Retinal pigment epithelial cell (primary cell): ENCODE data around the gene ARHGAP26.

Experiments
- DNase-seq: peaks from one replicate; pipeline ENCODE4 v3.0.0-alpha.2; 2010; ENCODE audit warnings: low read depth
- H3K4me3 ChIP-seq: 2 replicates; pipeline ENCODE4 v1.5.1; 2011; ENCODE audit warnings: mild to moderate bottlenecking, low read length, control low read depth, moderate library complexity
- TF ChIP-seq, protein P1 (sequence below): conservative IDR thresholded peaks from 2 replicates; pipeline ENCODE4 v1.5.1; 2011; ENCODE audit warnings: low read depth, low read length, control low read depth, inconsistent platforms

Gene ARHGAP26

DNA sequence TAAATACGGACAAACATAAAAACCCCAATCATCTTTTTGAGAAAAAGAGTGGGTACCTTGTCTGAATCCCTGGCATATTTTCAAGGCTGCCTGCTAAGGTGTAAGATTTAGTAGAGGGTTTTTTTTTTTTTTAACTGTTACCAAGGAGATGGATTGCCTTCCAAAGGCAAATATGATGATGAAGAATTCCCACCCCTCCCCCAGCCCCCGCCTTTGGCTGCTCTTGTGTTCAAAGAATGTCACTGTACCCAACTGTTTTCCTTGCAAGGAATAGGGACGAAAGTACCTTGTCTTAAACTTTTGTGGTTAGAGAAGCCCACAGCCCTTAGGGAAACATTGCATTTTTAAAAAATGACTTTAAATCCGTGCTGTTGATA is 31.3 kb downstream of the ARHGAP26 start:
- TF ChIP-seq, protein P1, sequence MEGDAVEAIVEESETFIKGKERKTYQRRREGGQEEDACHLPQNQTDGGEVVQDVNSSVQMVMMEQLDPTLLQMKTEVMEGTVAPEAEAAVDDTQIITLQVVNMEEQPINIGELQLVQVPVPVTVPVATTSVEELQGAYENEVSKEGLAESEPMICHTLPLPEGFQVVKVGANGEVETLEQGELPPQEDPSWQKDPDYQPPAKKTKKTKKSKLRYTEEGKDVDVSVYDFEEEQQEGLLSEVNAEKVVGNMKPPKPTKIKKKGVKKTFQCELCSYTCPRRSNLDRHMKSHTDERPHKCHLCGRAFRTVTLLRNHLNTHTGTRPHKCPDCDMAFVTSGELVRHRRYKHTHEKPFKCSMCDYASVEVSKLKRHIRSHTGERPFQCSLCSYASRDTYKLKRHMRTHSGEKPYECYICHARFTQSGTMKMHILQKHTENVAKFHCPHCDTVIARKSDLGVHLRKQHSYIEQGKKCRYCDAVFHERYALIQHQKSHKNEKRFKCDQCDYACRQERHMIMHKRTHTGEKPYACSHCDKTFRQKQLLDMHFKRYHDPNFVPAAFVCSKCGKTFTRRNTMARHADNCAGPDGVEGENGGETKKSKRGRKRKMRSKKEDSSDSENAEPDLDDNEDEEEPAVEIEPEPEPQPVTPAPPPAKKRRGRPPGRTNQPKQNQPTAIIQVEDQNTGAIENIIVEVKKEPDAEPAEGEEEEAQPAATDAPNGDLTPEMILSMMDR, result no peak
- no peak overlapping the region for H3K4me3 ChIP-seq
- no peak for DNase-seq

DNA sequence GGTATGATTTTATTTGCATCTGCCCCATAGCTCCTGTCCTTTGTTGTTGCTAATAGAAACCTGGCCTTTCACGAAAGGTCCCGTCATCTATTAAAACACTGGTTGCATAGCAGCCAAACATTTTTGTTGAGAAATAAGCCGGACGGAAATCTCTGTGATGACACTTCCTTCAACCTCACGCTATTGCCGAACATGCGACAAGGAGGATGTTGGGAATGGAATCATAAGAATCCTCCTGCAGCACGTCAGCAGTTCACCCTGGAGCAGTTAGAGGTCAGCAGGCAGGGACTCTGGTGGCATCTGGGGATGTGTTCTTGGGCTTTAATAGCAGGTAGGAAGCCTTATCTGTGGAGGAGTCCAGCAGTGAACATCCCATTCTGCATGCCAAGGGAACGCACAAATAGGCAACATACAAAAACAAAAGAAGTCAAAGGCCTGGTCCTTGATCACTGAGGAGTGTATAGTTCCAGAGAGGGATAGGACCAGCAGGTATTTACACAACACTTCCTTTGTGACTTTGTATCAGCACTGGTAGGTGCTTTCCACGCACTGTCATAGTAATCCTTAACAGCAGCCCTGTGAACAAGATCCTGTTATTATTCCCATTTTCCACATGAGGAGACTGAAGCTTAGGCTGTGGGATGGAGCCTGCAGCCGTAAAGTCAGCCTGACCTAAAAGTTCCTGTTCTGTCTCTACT is 33.4 kb downstream of the ARHGAP26 start:
- TF ChIP-seq, protein P1, result no peak
- no peak overlapping the region for H3K4me3 ChIP-seq
- no peak for DNase-seq

- DNase-seq, result no peak
- no peak overlapping the region for H3K4me3 ChIP-seq
- TF ChIP-seq, protein P1, result no peak
These were observed 35.2 kb downstream of the ARHGAP26 start for GRCh38 chr5:142805339-142805738.

- no peak overlapping the region for H3K4me3 ChIP-seq
- DNase-seq, result no peak
- TF ChIP-seq, protein P1, result no peak
These were observed 36.7 kb downstream of the ARHGAP26 start for GRCh38 chr5:142806841-142807267.

DNA sequence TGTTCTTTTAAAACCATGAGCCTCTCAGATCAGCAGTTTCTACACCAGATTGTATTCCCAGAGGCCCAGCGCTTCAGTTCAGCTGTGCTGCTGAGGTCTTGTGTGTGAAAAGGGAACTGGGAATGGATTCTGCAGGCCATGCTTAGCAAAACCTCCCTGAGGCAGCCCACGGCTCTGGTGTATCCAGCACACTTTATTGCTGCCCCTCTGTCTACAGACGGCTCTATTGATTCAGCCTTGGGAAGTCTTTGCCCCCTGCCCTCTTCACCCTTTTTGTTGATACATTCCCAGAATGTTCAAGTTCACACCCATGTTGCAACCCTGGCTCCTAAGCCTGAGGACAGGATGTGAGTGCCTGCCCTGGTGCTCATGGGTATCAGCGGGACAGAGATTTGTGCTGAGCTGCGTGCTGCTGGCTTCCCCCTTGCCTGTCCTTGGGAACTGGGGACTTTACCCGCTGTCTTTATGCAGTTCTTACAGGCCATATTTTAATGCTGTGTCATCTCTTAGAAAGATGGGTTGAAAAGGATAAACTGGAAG is 37.3 kb downstream of the ARHGAP26 start:
- no peak for DNase-seq
- H3K4me3 ChIP-seq, result no peak overlapping the region
- TF ChIP-seq, protein P1, result no peak

DNA sequence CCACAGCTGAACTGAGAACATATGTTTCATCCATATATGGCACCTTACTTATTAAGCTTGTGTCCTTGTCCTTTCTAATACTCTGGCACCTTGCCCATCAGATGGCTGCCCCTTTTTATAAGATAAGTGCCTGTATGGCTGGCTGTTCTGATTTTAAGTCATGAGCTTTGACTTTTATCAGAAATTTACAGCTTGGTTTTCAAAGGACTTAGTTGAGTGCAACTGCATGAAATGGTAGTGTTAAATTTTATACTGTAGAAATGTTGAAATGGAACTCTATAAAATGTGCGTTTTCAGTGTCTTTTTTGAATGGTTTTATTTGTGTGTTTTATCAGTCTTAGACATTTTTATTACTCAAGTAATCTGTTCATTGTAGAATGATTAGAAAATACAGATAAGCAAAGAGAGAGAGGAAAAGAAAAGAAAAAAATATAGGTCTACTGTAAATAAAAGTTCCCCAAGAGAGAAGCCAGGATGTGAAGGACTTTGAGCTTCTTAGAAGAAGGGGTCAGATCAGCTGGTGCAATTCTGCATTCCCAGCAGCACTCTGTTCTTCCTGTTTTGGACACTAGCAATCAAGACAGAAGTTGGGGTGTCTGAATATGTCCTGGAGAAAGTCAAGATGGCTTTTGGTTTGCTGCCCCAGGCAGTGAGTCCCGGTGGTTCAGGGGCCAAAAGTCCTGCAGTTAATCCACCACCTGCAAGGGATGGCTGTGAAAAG is 38.9 kb downstream of the ARHGAP26 start:
- TF ChIP-seq, protein P1, result no peak
- DNase-seq, result no peak
- H3K4me3 ChIP-seq, result no peak overlapping the region
